Gastrocnemius medialis (tissue), 4 donors: Measurements from ENCODE around the gene DDX11.
"Not testable (repeated sequence)": the region's sequence is repeated elsewhere in the genome, so short reads cannot be mapped to it uniquely, and the experiment has no call there.

ENCODE experiments used
- CTCF ChIP-seq, 5 experiments: fragments of 450-650 bp in 3 of 5; fragments of 200-600 bp in 2 of 5; sonication (generic) in 2 of 5; IDR thresholded peaks in 4 of 5; conservative IDR thresholded peaks in 1 of 5; 1 replicate in 4 of 5; 2 replicates in 1 of 5; pipeline ENCODE4 v1.5.1; 2016 to 2019; ENCODE audit warnings: antibody characterized with exemption in 5 of 5, mild to moderate bottlenecking in 3 of 5, moderate library complexity in 3 of 5
- POLR2A ChIP-seq, 2 donors: fragments of 450-650 bp; IDR thresholded peaks; one replicate each; pipeline ENCODE4 v1.6.1; 2017; ENCODE audit warnings: antibody characterized with exemption in 2 of 2, mild to moderate bottlenecking in 2 of 2, moderate library complexity in 2 of 2

DNA sequence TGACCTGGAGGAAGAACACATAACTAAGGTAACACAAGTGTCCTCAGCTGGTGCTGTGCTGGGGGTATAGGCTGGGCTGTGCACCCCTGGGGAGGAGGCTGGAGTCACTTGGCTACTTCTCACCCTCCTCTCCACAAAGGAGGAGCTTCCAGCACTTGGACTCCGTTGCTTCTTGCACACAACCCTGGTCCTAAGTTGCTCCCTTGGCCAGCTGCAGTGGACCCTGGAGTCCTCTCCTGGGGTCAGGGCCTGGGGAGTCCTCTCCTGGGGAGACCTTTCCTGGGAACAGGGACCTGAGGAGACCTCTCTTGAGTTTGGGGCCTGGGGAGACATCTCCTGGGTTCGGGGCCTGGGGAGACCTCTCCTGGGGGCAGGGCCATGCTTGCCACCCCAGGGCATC lies 14.3 kb downstream of the DDX11 start:
- not testable (repeated sequence) for TF ChIP-seq CTCF (IDR thresholded peaks at IDR 0.05 in 4 of 5, conservative IDR thresholded peaks at IDR 0.05 in 1 of 5); POLR2A (IDR thresholded peaks at IDR 0.05)
